BLaER1 (cell line): ENCODE measurements around the gene MBD2.
"Not testable (repeated sequence)": the region's sequence is repeated elsewhere in the genome, so short reads cannot be mapped to it uniquely, and the experiment has no call there.

Source experiments
- H3K27ac ChIP-seq: shearing (Covaris generic); formaldehyde crosslinking; 2 replicates; pipeline ENCODE4 v1.8.1; 2022
- H3K27me3 ChIP-seq: shearing (Covaris generic); formaldehyde crosslinking; 2 replicates; pipeline ENCODE4 v1.8.1; 2022
- H3K36me3 ChIP-seq: shearing (Covaris generic); formaldehyde crosslinking; 2 replicates; pipeline ENCODE4 v1.8.1; 2022
- H3K4me1 ChIP-seq: shearing (Covaris generic); formaldehyde crosslinking; 2 replicates; pipeline ENCODE4 v1.8.1; 2022
- H3K4me2 ChIP-seq: shearing (Covaris generic); formaldehyde crosslinking; 2 replicates; pipeline ENCODE4 v1.8.1; 2022
- H3K4me3 ChIP-seq: shearing (Covaris generic); formaldehyde crosslinking; 2 replicates; pipeline ENCODE4 v1.8.1; 2022
- H3K9ac ChIP-seq: shearing (Covaris generic); formaldehyde crosslinking; 2 replicates; pipeline ENCODE4 v1.8.1; 2022
- H3K9me3 ChIP-seq: shearing (Covaris generic); formaldehyde crosslinking; 2 replicates; pipeline ENCODE4 v1.8.1; 2022
- H4K20me1 ChIP-seq: shearing (Covaris generic); formaldehyde crosslinking; 2 replicates; pipeline ENCODE4 v1.8.1; 2022
- Cebpa-rat ChIP-seq: shearing (Covaris generic); IDR thresholded peaks from 2 replicates; pipeline ENCODE4 v1.8.1; 2022

Gene MBD2

DNA sequence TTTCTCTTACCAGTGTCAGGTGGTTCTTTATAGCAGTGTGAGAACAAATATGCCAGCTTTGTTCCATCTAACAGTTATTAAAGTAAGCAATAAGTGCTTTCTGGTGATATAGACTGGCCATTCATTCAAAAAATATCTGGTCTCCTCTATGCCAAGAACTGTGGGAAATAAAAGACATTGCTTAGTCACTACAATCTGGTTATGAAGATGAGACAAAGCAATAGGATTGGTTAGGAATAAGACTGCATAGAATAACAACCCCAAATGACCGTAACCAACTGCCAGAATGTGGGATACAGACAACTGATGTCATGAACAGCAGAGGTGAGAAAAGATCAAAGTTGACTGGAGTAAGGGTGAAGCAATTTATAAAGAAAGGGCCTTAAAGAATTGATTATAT is 83.8 kb downstream of the MBD2 start:
- no peak overlapping the region for H3K27ac ChIP-seq
- no peaks in the 10 kb centered on the region for H3K4me1 ChIP-seq
- no peaks in the 10 kb centered on the region for H3K27me3 ChIP-seq
- H3K36me3 ChIP-seq: peaks cover 20% of the 10 kb centered on the region
- no peak overlapping the region for H3K9ac ChIP-seq
- no peaks in the 10 kb centered on the region for H4K20me1 ChIP-seq
- H3K9me3 ChIP-seq: peaks cover 42% of the 10 kb centered on the region
- H3K4me2 ChIP-seq: no peak overlapping the region
- TF ChIP-seq Cebpa-rat: no peak
- H3K4me3 ChIP-seq: no peak overlapping the region

DNA sequence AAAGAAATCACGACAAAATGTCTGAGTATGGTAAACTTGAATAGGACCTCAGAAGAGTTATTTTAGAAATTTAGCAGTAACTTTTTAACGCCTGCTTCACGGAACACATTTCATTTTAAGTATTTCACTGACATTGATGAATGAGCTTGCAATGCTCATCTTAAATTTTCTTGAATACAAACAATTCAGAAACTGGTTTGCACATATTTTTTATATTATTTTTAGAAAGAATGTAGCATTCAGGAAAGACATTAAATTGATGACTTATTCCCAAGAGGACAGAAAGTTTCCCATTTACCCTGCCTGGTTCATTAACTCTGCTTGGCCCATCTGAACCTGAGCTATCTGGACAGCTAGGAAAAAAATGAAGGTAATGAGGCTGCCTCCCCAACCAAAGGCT is 89.3 kb downstream of the MBD2 start:
- Histone ChIP-seq H3K9me3 (peaks cover 22% of the 10 kb centered on the region), H3K4me1 (peaks cover 6% of the 10 kb centered on the region), H3K4me2 (no peak overlapping the region), H3K9ac (no peak overlapping the region), H3K4me3 (no peak overlapping the region), H3K27ac (no peak overlapping the region), H3K36me3 (peaks cover 14% of the 10 kb centered on the region; the same call in 1 of the 2 replicates), H4K20me1 (no peaks in the 10 kb centered on the region), H3K27me3 (no peaks in the 10 kb centered on the region)
- no peak for TF ChIP-seq Cebpa-rat

DNA sequence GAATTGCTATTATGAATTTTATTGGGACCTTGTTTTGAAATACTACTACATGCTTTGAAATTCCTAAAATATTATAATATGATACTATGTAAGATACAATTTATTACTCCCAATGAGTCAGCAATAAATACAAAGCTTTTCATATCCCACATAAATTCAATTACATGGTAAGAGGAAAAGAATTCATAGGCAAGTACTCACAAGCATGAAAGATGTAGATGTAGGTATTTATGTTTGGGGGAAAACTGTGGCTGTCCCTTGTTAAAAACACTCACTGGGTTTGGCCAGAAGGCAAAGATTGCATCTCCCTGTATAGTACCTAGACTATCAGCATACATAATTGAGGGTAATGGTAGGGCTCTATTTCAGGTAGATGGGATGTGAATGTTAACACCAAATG is 90.4 kb downstream of the MBD2 start:
- Histone ChIP-seq H4K20me1 (no peaks in the 10 kb centered on the region), H3K4me1 (peaks cover 18% of the 10 kb centered on the region), H3K4me3 (no peak overlapping the region), H3K4me2 (no peak overlapping the region), H3K27ac (no peak overlapping the region), H3K27me3 (no peaks in the 10 kb centered on the region), H3K36me3 (peaks cover 3% of the 10 kb centered on the region; the same call in 1 of the 2 replicates), H3K9me3 (peaks cover 10% of the 10 kb centered on the region), H3K9ac (no peak overlapping the region)
- TF ChIP-seq Cebpa-rat: no peak

DNA sequence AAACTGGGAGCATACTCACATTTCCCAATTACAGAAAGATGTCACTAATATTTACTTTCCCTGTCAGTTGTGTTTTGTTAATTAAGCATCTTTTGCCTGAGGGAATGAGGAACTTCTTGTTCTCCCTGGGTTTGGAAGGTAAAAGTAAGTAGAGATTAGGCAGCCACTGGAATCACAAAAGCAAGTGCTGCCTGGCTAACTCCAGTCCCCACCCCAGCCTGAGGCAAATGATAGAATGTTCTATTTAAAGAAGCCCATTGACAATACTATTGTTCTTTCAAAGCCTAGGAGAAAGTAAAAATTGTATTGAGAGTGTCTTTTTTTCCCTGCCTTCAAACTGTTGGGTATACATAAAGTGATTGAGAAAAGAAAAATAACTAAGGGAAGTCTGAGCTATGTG is 93.8 kb downstream of the MBD2 start:
- no peaks in the 10 kb centered on the region for H3K9me3 ChIP-seq
- H3K4me3 ChIP-seq: no peak overlapping the region
- no peaks in the 10 kb centered on the region for H4K20me1 ChIP-seq
- peaks cover 28% of the 10 kb centered on the region for H3K4me1 ChIP-seq
- H3K36me3 ChIP-seq: no peaks in the 10 kb centered on the region
- no peak overlapping the region for H3K4me2 ChIP-seq
- TF ChIP-seq Cebpa-rat: no peak
- no peak overlapping the region for H3K9ac ChIP-seq
- no peaks in the 10 kb centered on the region for H3K27me3 ChIP-seq
- H3K27ac ChIP-seq: no peak overlapping the region

DNA sequence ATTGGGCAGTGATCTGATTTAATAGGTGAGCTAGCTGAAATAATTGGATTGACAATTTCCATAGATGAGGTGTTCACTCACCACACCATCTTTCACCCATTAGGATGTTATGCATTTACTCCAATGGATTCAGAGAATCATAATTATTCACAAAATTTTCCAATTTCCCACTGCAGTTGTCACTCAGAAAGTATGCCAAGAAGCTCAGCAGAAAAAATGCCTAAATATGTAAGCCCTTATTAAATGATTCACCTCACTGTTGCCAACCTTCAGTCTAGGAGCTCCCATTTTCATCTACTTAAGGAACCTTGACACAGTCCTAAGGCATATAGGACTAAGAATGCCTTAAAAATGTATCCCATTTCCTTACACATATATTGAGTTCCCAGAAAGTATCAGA is 94.3 kb downstream of the MBD2 start:
- no peak overlapping the region for H3K9ac ChIP-seq
- no peak overlapping the region for H3K27ac ChIP-seq
- H3K4me3 ChIP-seq: no peak overlapping the region
- H3K27me3 ChIP-seq: no peaks in the 10 kb centered on the region
- H3K4me1 ChIP-seq: peaks cover 28% of the 10 kb centered on the region
- peak overlapping the region; percentile 76 for H3K4me2 ChIP-seq
- no peaks in the 10 kb centered on the region for H4K20me1 ChIP-seq
- no peaks in the 10 kb centered on the region for H3K36me3 ChIP-seq
- no peaks in the 10 kb centered on the region for H3K9me3 ChIP-seq
- no peak for TF ChIP-seq Cebpa-rat

DNA sequence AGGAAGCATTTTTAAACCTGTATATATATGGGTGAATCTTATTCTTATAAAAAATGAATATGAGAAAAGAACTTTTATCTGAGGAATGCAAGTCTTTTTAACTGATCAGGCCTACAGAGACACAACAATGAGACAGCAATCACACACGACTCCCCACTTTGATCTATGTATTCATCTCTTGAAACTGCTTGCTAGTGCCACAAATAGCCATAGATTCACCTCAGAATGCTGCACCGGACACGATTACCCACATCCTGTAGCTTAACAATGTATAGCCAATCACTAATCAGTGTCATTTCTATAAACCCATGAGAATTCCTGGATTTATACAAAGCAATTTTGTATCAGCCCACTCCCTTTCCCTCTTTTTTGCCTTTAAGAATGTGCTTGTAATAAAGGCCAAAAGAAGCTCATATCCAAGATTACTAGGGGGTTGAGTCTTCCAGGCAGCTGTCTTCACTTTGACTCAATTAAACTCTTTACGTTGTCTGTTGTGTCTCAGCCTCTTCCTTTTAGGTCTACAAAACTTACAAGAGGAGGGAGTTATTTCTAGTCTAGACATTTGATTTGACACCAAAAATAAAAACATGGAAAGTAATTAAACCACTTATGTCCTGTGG is 94.9 kb downstream of the MBD2 start:
- no peak overlapping the region for H3K4me3 ChIP-seq
- H4K20me1 ChIP-seq: no peaks in the 10 kb centered on the region
- H3K9ac ChIP-seq: 0 out of 2 replicates have a peak overlapping the region, but pooled peaks have one; percentile 4
- peak overlapping the region; percentile 20; the same call in 1 of the 2 replicates for H3K27ac ChIP-seq
- H3K4me2 ChIP-seq: peak overlapping the region; percentile 76
- H3K9me3 ChIP-seq: no peaks in the 10 kb centered on the region
- no peak for TF ChIP-seq Cebpa-rat
- peaks cover 28% of the 10 kb centered on the region for H3K4me1 ChIP-seq
- no peaks in the 10 kb centered on the region for H3K36me3 ChIP-seq
- H3K27me3 ChIP-seq: no peaks in the 10 kb centered on the region

DNA sequence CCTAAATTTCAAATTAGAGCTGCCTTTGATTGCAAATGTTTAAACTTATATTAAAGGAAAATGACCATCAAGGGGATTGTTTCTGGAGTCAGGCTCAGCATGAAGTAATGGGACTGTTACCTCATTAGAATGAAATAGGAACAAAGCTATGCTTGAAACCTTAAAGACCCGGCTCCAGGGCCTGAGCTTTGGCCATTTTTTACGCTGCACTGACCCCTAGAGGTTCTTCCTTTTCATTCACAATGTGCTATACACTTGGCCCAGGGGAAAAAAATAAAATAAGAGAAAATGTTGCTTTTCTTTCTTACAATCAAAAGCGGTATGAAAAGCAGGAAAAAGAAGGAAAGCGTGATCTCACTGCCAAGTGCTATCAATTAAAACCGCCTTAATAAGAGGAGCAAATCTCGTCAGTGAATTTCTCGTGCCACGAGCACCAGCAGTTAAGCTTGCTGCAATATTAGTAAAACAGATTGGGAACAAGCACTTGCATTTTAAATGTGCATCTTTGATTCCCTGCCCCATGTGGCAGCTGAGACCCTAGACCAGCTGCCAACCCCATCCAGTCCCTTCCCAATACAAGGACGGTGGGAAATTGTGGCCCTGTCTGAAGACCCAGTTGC is 96.6 kb downstream of the MBD2 start:
- H3K4me3 ChIP-seq: no peak overlapping the region
- no peak overlapping the region for H3K27ac ChIP-seq
- H4K20me1 ChIP-seq: no peaks in the 10 kb centered on the region
- no peak for TF ChIP-seq Cebpa-rat
- no peaks in the 10 kb centered on the region for H3K27me3 ChIP-seq
- peaks cover 28% of the 10 kb centered on the region for H3K4me1 ChIP-seq
- no peak overlapping the region for H3K4me2 ChIP-seq
- no peak overlapping the region for H3K9ac ChIP-seq
- no peaks in the 10 kb centered on the region for H3K9me3 ChIP-seq
- no peaks in the 10 kb centered on the region for H3K36me3 ChIP-seq

DNA sequence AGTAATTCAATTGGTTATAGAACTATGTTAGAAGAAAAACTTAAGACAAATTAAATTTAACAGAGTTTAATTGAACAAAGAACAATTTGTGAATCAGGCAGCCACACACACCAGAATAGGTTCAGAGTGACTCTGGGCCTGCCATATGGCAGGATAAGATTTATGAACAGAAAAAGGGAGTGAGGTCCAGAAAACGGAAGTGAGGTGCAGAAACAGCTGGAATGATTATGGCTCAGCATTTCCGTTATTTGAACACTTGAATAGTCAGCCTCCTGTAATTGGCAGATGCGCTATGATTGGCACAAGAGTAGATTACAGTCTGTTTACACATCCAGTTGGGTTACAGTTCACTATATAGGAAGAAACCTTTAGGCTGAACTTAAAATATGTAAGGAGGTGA is 99.0 kb downstream of the MBD2 start:
- no peaks in the 10 kb centered on the region for H3K27me3 ChIP-seq
- TF ChIP-seq Cebpa-rat: no peak
- H3K27ac ChIP-seq: no peak overlapping the region
- no peak overlapping the region for H3K9ac ChIP-seq
- H3K36me3 ChIP-seq: no peaks in the 10 kb centered on the region
- H3K4me2 ChIP-seq: no peak overlapping the region
- no peak overlapping the region for H3K4me3 ChIP-seq
- no peaks in the 10 kb centered on the region for H4K20me1 ChIP-seq
- no peaks in the 10 kb centered on the region for H3K9me3 ChIP-seq
- peaks cover 24% of the 10 kb centered on the region for H3K4me1 ChIP-seq

DNA sequence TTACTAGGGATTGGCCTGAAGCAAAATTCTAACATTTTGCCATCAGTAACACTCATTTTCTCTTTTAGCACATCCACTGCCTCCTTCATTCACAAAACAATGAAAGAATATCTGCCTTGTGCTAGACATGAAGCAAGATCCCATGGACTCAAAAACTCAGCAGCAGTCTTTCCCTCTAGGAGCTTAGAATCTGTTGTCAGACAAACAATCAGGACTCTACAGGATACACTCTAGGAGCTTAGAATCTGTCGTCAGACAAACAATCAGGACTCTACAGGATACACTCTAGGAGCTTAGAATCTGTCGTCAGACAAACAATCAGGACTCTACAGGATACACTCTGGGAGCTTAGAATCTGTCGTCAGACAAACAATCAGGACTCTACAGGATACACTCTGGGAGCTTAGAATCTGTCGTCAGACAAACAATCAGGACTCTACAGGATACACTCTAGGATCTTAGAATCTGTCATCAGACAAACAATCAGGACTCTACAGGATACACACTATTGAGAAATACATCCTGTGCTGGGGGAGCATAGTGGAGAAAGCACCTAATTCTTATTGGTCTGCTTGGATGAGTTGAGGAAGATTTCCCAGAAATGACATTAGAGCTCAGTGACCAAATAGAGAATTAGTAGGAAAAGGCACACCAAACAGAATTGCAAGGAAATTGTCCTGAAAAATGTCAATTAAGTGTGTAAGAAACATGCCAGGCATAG is 100.6 kb downstream of the MBD2 start:
- not testable (repeated sequence) for H3K27me3 ChIP-seq, H3K27ac ChIP-seq, H3K4me3 ChIP-seq, H3K36me3 ChIP-seq, H3K4me1 ChIP-seq, H4K20me1 ChIP-seq, H3K9ac ChIP-seq, H3K4me2 ChIP-seq, H3K9me3 ChIP-seq

DNA sequence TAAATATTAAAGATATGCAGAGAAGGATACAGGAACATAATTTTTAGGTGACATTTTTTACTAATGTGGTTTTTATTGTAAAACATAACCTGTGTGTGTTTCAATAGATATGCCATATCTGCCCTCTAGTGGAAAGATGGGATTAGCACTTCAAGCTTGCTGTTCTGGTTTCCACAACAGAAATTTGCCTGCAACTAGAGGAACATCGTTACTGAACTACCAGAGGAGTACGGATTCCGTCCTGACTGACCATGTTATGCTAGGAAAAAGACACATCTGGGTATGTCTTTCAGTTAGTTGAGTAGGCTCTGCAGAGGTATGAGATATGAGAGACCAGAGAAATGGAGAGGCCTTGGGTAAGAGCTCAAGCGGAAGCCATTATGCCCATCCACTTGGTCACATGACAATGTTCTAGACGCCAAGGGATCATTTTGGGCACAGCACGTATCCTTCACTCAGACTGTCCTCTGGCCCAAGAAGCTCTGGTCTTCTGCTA is 104.9 kb downstream of the MBD2 start:
- no peaks in the 10 kb centered on the region for H3K27me3 ChIP-seq
- no peak for TF ChIP-seq Cebpa-rat
- H3K4me1 ChIP-seq: no peaks in the 10 kb centered on the region
- H3K9me3 ChIP-seq: no peaks in the 10 kb centered on the region
- H3K4me2 ChIP-seq: no peak overlapping the region
- no peaks in the 10 kb centered on the region for H3K36me3 ChIP-seq
- H4K20me1 ChIP-seq: no peaks in the 10 kb centered on the region
- H3K4me3 ChIP-seq: no peak overlapping the region
- H3K27ac ChIP-seq: no peak overlapping the region
- H3K9ac ChIP-seq: no peak overlapping the region
